HG03196 (cell line): ENCODE measurements around the gene C20orf202.
"Not testable (repeated sequence)": the region's sequence is repeated elsewhere in the genome, so short reads cannot be mapped to it uniquely, and the experiment has no call there.

ENCODE experiments used
- ATAC-seq: cut with Tn5 transposase; IDR thresholded peaks from one replicate; pipeline ENCODE4 v1.9.1; 2021; ENCODE audit not compliant: unreplicated experiment

C20orf202 gene

DNA sequence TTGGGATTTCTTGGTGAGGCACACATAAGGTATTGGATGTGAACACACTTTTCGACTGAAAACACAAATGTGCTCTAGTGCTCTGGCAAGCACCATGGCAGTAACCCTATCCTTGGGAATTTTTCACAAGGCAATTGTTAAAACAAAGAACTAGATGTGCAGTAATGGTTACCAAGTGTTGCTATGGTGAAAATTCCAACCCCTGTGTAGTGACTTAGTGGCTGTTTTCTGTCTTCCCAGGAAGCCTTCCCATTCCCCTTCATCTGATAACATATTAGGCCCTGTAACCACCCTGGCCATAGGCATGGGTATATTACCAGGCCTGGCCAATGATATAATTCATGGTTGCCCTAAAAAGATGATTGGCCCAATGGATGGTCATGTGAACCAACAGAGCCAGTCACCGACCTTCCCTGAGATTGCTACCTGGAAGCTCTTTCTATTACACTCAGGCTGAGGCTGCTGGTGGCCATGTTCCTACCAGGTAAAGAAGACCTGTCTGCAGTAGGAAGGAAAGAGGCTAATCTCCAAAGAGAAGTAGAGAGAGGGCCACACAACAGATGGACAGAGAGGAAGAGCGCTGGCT lies 4.1 kb downstream of the C20orf202 start:
- ATAC-seq: no peak

DNA sequence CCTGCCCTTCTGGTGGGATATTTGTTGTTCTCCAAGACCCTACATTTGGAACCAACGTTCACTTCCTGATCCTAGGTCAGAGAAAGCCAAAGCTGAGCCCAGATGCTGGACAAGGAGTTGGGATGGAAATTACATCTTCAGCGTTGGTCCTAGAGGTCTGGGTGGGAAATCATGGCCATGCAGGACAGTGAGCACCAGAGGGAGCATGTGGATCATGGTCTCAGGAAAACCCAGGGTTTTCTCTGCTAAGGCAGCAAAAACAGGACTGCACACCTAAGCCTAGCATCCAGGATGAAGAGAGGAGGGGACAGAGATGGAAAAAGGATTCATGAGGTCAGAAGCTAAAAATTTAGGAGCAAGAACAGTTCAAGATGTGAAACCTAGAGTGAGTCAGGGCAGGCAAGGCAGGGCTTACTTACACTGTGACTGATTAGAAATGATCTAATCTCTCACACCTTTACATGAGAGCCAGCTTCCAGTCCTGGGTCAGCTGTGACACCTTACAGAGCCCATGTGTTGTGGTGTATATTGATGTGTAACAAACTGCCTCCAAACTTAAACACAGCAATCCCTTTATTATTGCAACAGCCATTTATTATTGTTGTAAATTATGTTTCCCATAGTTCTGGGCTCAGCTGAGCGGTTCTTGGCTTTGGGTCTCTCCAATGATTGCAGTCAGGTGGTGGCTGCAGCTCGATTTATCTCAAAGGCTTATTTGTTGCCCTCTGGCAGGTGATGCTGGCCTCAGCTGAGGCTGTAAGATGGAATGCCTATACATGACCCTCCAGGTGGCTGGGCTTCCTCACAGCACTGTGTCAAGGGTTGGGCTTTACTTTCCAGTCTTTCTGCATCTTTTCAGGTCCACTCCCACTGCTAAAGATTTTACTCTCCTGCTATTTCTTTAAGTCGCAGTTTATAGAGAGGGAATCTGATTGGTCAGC lies 6.5 kb downstream of the C20orf202 start:
- no peak for ATAC-seq

DNA sequence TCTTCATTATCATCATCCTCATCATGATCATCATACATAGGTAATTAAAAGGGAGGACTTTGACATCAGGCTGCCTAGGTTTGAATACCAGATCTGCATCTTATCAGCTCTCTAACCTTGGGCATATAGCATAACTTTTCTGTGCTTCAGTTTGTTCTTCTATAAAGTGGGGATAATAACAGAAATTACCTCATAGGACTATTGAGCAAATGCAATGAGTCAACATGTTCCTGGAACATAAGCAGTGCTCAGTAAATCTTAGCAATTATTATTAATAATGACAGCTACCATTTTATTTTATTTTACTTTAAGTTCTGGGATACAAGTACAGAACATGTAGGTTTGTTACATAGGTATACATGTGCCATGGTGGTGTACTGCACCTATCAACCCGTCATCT lies 7.2 kb downstream of the C20orf202 start:
- no peak for ATAC-seq

DNA sequence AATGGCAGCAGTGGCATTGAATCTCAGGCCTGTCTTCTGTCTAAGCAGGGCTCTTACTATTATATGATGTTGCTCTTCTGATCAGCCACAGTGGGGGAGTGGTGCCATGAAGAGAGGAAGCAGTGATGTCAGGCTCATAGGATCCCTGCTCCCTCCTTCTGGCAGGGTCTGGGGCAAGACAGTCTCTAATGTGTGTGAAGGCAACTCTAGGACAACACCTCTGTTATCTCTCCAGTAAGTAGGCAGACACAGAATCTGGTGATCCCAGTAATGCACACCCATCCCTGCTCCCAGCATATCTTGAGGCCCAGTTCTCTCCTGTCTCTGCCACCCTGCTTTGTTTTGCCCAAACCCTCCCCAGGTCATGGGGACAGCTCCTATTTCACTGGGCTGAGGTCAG lies 8.8 kb downstream of the C20orf202 start:
- ATAC-seq: no peak

DNA sequence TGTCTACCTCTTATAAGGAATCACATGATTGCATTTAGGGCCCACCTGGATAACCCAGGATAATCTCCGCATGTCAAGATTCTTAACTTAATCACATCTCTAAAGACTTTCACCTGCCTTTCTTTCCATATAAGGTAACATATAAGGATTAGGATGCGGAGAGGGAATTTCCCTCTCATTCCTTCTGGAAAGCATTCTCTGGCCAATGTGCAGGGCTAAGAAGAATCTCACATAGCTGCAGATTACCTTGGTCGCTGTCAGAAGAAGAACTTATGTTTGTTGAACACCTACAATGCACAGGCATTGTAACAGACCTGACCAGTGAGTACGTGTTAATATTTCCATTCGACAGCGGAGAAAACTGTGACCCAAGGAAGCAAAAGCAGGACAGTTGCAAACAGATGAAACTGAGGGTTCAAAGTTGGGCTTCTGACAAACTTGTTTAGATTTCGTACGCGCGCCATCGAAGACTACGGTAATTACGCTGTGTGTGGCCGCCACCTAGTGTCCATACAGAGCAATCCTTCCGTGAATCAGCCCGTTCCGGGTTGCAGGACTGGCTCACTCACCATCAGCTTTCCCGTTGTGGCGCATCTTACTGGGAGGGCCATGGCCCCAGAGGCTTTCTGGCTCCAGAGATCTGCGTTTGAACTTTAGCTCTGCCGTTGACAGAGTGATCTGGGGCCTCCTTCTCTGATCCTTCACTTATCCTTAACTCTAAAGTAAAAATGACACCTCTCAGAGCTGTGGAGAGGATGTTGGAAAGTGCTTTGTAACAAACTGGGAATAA lies 9.5 kb downstream of the C20orf202 start:
- peak; percentile 67 for ATAC-seq

DNA sequence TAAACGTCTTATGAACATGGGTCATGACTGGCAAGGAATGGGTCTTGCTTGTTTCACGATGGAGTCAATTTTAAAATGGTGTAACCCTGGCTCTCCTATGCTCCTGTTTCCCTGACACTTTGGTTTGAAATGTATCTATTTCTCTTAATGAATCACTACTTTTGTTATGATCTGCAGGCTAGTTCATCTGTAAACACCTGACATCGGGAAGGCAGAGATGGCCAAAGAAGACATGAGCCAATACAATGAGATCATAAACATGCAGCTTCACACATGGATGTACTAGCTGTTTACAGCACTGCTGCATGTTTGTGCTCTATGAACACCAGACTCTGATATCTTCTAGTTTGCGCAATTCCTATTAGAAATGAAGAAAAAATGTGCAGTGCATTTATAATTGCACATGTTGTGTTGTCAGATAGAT lies 11.6 kb downstream of the C20orf202 start:
- ATAC-seq: no peak

DNA sequence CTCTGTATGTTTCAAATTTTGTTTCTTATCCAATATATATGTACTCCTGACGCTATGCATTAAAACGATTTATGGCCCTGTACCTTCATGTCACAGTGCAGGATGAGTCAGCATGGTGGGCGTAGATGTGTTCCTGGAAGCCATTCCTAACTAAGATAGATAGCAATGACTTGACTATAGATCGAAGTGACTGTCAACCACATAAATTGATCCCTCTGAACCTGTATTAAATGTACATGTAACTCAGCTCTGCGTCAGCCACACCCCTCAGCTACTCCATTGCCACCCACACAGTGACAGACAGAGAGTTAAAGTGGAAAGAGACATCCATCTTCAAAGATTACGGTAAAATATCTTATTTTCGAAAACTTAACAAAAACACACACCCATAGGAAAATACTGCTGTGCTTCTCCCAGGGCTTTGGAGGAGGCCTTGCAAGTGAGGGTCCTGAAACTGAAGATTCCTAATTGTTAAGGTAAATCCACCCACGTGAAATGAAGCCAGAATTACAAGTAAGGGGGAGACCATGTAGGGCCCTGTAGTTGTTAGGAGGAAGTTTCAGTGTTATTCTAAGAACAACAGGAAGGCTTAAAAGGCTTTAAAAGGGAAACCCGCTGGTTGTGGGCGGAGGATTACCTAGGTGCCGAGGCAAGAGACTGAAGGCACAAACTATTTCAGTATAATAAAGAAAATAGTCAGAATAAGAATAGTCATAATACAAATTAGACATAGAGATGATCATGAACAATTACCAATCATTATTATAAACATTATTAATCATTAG lies 12.3 kb downstream of the C20orf202 start:
- ATAC-seq: no peak

DNA sequence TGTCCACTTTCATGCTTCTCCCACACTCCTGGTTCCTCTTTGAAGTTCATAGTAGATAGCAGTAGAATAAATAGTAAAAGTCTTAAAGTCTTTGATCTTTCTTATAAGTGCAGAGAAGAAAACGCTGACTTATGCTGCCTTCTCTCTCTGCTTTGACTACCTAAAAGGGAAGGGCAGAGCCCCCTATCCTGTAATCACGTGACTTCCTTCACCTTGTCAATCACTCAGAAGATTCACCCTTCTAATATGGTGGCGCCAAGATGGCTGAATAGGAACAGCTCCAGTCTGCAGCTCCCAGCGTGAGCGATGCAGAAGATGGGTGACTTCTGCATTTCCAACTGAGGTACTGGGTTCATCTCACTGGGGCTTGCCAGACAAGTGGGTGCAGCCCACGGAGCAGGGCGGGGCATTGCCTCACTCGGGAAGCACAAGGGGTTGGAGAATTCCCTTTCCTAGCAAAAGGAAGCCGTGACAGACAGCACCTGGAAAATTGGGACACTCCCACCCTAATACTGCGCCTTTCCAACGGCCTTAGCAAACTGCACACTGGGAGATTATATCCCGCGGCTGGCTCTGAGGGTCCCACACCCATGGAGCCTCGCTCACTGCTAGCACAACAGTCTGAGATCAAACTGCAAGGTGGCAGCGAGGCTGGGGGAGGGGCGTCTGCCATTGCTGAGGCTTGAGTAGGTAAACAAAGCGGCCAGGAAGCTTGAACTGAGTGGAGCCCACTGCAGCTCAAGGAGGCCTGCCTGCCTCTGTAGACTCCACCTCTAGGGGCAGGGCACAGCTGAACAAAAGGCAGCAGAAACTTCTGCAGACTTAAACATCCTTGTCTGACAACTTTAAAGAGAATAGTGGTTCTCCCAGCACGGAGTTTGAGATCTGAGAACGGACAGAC lies 13.5 kb downstream of the C20orf202 start:
- ATAC-seq: not testable (repeated sequence)

DNA sequence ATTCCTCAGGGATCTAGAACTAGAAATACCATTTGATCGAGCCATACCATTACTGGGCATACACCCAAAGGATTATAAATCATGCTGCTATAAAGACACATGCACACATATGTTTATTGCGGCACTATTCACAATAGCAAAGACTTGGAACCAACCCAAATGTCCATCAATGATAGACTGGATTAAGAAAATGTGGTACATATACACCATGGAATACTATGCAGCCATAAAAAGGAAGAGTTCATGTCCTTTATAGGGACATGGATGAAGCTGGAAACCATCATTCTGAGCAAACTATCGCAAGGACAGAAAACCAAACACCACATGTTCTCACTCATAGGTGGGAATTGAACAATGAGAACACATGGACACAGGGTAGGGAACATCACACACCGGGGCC lies 19.5 kb downstream of the C20orf202 start:
- ATAC-seq: not testable (repeated sequence)

DNA sequence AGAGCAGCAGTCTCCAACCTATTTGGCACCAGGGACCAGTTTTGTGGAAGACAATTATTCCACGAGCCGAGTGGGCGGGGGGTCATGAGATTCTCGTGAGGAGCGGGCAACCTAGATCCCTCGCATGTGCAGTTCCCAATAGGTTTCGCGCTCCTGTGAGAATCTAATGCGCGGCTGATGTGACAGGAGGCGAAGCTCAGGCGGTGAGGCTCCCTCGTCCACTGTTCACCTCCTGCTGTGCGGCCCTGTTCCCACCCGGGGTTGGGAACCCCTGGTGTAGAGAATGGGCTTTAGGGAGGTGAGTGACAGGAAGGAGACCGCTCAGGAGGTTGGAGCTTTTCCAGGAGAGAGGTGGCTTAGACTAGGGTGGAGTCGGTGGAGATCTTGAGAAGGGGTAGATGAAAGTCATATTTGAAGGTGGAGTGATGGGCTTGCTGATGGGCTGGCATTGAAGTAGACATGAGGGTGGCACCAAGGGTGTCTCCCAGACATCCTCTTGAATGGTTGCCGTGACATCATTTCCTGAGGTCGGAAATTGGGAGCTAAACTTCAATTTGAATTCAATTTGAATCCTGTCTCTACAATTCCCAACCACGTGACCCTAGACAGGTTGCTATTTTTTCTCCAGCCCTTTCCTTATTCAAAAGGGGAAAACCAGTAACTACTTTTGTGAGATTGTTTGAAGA lies 21.1 kb downstream of the C20orf202 start:
- no peak for ATAC-seq

DNA sequence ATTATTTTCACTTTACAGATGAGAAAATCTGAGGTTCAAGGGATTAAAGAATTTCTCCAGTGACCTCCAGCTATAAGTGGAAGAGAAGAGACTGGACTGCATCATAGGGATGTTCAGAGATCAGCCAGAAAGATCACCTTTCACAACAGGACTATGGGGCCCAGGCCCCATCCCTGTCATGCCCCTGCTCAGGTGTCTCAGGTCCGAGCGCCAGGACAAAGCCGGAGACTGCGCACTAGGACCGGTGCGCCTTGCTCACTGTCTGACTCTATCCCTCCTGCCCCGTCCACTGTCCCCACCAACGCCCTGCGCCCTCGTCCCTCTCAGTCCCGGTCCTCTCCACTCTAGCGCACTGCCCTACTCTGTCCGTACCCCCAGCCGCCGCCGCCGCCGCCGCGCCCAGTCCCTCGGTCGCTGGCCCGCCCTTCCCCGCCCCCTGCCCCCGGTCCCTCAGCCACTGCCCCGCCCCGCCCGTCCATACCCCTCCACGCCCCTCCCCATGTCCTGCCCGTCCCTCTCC lies 22.1 kb downstream of the C20orf202 start:
- no peak for ATAC-seq

DNA sequence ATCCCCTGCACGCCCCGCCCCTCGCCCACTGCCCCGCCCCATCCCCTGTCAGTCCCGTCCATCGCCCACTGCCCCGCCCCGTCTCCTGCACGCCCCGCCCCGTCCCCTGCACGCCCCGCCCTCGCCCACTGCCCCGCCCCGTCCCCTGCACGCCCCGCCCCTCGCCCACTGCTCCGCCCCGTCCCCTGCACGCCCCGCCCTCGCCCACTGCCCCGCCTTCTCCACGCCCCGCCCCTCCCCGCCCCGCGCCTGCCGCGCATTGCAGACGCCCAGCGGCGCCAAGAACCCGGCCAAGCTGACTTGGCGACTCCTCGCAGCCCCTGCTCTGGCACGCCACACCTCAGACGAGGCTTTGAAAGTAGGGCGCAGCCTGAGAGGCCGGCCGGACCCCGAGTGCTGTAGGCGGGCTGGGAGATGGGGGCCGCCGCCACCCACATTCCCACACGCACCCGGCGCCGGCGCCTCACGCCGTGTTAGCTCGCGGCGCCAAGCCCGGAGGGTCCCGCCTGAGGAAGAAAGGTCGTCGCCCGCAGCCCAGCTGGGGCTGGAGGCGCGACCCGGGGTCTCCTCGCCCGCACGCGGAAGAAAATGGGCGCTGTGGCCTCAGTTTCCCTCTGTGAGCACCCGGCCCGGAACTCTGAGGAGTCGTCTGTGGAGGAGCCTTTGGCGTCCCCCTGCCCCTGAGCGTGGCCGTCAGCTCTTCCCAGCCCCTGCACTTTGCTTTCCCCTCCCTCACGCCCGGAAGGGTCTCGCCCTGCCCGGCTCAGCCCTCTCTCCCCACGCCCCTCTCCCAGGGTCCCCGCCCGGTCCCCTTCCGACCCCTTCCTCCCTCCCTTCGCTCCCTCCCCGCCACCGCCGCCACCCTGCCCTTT lies 22.8 kb downstream of the C20orf202 start, which contains the start of gene RAD21L1:
Gene RAD21L1, plus strand, starts transcription at position 262 of the 872 bp plus-strand sequence. CDS start 2,410 bp downstream, outside the sequence.
- ATAC-seq: no peak

DNA sequence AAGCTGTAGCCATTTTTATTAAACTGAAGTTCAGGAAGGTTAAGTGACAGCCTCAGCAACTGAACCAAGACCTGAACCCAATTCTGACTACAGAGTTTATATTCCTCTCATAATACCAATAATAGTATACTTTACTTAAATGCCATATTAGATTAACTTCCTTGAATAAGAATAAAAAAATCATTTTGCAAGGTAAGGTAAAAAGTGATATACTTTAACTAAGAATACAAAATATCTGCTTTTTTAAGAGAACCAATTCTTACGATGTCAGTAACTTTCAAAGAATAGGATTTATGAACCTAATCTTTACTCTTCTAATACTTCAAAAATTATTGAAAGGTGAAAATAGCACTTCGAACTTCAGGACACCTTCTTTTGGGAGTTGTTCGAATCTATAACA lies 26.3 kb downstream of the C20orf202 start:
- ATAC-seq: no peak

DNA sequence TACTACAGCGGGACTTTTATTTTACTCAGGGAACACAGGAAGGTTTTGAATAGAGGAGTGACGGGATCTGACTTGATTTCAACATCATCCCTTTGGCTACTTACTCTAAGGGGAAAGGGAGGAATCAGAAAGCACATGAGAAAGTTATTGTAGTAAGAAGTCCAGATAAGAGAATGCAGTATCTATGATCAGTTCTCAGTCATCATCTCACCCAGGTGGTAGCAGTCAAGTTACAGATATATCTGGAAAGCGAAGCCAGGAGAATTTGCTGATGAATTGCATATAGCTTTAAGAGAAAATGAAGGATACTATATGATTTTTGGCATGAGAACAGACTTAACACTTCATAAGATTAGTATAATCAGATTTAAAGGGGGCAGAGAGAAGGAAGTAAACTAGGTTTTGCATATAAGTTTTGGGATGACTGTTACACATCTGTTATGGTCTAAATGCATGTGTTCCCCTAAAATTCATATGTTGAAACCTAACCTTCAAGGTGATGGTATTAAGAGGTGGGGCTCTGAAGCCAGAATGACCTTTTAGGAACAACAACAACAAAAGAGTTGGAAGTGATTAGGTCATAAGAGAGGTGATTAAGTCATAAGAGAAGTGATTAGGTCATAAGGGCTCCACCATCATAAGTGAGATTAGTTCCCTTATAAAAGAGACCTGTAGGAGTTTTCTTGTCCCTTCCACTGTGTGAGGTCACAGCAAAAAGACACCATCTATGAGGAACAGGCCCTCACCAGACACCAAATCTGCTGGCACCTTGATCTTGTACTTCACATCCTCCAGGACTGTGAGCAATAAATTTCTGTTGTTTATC lies 29.2 kb downstream of the C20orf202 start:
- no peak for ATAC-seq

DNA sequence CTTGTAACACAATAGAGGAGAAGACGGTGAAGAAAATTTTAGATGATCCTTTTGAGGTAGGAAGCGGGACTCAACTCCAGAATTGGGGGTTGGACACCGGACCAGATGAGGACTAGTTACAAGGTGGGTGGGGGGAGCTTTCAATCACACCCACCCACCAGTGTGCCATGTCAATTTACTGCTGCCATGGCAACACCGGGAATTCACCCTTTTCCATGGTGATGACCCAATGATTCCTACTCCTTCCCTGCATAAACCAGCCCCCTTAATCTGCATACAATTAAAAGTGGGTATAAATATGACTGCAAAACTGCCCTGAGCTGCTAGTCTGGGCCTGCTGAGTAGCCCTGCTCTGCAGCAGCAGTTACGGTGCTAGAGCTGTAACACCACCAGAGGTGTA lies 37.3 kb downstream of the C20orf202 start:
- ATAC-seq: no peak

DNA sequence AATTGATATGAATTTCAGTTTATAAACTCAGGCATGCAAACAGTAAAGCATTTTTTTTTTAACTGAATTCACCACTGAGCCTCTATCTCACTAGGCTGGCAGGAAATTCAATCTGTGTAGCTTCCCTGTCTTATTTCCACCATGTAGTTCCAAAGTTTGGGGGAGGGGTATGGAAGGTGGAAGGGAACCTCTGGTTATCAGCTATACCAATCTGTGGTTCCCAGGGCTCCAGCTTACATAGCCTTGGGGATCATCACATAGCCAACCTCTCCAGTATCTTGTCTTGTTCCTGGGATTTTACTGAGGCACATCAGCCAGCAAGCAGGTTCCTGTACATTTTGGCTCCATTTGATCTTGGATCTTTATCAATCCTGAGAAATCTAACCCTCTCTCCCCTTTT lies 38.2 kb downstream of the C20orf202 start:
- ATAC-seq: no peak

DNA sequence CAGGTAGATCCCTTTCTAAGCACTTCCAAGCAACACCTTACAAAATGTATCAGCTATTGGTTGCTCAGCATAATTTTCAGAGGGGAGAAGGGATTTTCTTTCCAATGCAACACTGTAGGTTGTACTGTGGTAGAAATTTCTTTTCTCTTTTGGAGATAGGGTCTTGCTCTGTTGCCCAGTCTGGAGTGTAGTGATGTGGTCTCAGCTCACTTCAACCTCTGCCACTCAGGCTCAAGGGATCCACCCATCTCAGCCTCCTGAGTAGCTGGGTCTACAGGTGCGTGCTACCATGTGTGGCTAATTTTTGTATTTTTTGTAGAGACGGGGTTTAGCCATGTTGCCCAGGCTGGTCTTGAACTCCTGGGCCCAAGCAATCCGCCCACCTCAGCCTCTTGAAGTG lies 38.8 kb downstream of the C20orf202 start:
- ATAC-seq: no peak
